Tibial nerve (tissue), 4 donors: ENCODE measurements around the gene PARD3B.

Experiments
- EP300 ChIP-seq, 2 donors: sonication (generic); formaldehyde crosslinking; IDR thresholded peaks; one replicate each; pipeline ENCODE4 v1.6.1; 2017; ENCODE audit warnings: antibody characterized with exemption in 2 of 2, mild to moderate bottlenecking in 1 of 2
- POLR2A ChIP-seq, 2 donors: fragments of 450-650 bp; IDR thresholded peaks; one replicate each; pipeline ENCODE4 v1.6.1; 2017; ENCODE audit warnings: antibody characterized with exemption in 2 of 2, mild to moderate bottlenecking in 2 of 2, moderate library complexity in 2 of 2
- TF ChIP-seq, protein P1 (sequence below), 5 experiments: fragments of 200-600 bp in 3 of 5; fragments of 450-650 bp in 2 of 5; sonication (generic) in 3 of 5; IDR thresholded peaks; one replicate each; pipeline ENCODE4 v1.5.1; 2016 to 2019; ENCODE audit warnings: antibody characterized with exemption in 5 of 5, mild to moderate bottlenecking in 3 of 5, moderate library complexity in 2 of 5

DNA sequence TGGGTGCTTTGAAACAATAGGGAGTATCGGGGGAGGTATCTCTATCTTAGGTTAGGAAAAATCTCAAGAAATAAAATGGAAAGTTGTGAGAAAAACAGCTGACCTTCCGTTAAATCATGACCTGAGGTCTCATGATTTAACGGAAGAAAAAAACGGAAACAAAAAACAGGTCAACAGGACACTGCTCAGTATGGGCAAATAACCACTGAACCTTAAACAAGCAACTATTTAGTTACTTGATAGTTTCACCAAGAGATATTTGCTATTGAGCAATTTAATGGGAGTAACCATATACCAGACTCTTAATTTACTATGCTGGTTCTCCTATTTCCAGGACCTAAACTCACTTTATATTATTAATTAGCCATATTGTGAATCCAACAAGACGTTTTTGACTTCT is 150.8 kb downstream of the PARD3B start:
- TF ChIP-seq, protein P1, sequence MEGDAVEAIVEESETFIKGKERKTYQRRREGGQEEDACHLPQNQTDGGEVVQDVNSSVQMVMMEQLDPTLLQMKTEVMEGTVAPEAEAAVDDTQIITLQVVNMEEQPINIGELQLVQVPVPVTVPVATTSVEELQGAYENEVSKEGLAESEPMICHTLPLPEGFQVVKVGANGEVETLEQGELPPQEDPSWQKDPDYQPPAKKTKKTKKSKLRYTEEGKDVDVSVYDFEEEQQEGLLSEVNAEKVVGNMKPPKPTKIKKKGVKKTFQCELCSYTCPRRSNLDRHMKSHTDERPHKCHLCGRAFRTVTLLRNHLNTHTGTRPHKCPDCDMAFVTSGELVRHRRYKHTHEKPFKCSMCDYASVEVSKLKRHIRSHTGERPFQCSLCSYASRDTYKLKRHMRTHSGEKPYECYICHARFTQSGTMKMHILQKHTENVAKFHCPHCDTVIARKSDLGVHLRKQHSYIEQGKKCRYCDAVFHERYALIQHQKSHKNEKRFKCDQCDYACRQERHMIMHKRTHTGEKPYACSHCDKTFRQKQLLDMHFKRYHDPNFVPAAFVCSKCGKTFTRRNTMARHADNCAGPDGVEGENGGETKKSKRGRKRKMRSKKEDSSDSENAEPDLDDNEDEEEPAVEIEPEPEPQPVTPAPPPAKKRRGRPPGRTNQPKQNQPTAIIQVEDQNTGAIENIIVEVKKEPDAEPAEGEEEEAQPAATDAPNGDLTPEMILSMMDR (IDR thresholded peaks at IDR 0.05) = no peak
- TF ChIP-seq EP300 (IDR thresholded peaks at IDR 0.05) (no peak), POLR2A (IDR thresholded peaks at IDR 0.05) (no peak)
